Stimulated activated CD4-positive, alpha-beta T cell treated with anti-CD3 and anti-CD28 coated beads, Interleukin-4, amount 100 ng/mL, for 4 hours (primary cell): ENCODE data around the gene CDH4.

Experiments used
- DNase-seq, 2 experiments: peaks; one replicate each; pipeline ENCODE4 v3.0.0-alpha.2; 2020

CDH4 gene

GRCh38 chr20:61571916-61572711, 320.1 kb downstream of the CDH4 start:
- no peak for DNase-seq

GRCh38 chr20:61572789-61573188, 320.7 kb downstream of the CDH4 start:
- no peak for DNase-seq

GRCh38 chr20:61573415-61574305, 321.6 kb downstream of the CDH4 start:
- DNase-seq = no peak

GRCh38 chr20:61575151-61575937, 323.3 kb downstream of the CDH4 start:
- no peak for DNase-seq

- DNase-seq = no peak
These were observed 324.3 kb downstream of the CDH4 start for GRCh38 chr20:61576372-61576771.

GRCh38 chr20:61577065-61577464, 325.0 kb downstream of the CDH4 start:
- no peak for DNase-seq

- DNase-seq = no peak
These were observed 327.8 kb downstream of the CDH4 start for GRCh38 chr20:61579908-61580307.

GRCh38 chr20:61580958-61581824, 329.1 kb downstream of the CDH4 start:
- no peak for DNase-seq

GRCh38 chr20:61581825-61582188, 329.7 kb downstream of the CDH4 start:
- no peak for DNase-seq

- DNase-seq = no peak
These were observed 330.3 kb downstream of the CDH4 start for GRCh38 chr20:61582196-61582923.

GRCh38 chr20:61583356-61583755, 331.3 kb downstream of the CDH4 start:
- no peak for DNase-seq

GRCh38 chr20:61584851-61585250, 332.8 kb downstream of the CDH4 start:
- no peak for DNase-seq

- no peak for DNase-seq
These were observed 333.7 kb downstream of the CDH4 start for GRCh38 chr20:61585764-61586163.

GRCh38 chr20:61587036-61587435, 335.0 kb downstream of the CDH4 start:
- no peak for DNase-seq

- no peak for DNase-seq
These were observed 335.7 kb downstream of the CDH4 start for GRCh38 chr20:61587681-61588289.

- DNase-seq = no peak
These were observed 336.6 kb downstream of the CDH4 start for GRCh38 chr20:61588411-61589385.

- no peak for DNase-seq
These were observed 338.2 kb downstream of the CDH4 start for GRCh38 chr20:61590236-61590635.

GRCh38 chr20:61593516-61593915, 341.5 kb downstream of the CDH4 start:
- no peak for DNase-seq

GRCh38 chr20:61594198-61594597, 342.1 kb downstream of the CDH4 start:
- no peak for DNase-seq

GRCh38 chr20:61595216-61595615, 343.2 kb downstream of the CDH4 start:
- DNase-seq = no peak
